Keratinocyte (primary cell): ENCODE data around the gene ELF1. TPM values are rescaled to one million over a fixed set of nuclear protein-coding genes. Genes with fewer than 3 reads are reported as not detected.
"Not testable (repeated sequence)": the region's sequence is repeated elsewhere in the genome, so short reads cannot be mapped to it uniquely, and the experiment has no call there.

ENCODE experiments used
- DNase-seq: peaks from one replicate; pipeline ENCODE4 v3.0.0-alpha.2; 2011; ENCODE audit warnings: low read depth, missing footprints, low spot score
- FAIRE-seq: peaks from 2 replicates; lab custom pipeline; 2011; peaks lifted over from hg19 to GRCh38; lab: Jason Lieb, UNC
- H2AFZ ChIP-seq: 2 replicates; pipeline ENCODE4 v1.6.0; 2012; ENCODE audit warnings: low read length, control low read depth, inconsistent platforms; ENCODE audit not compliant: control insufficient read depth
- H3K27ac ChIP-seq: 2 replicates; pipeline ENCODE4 v1.5.1; 2011; ENCODE audit warnings: low read length; ENCODE audit not compliant: control insufficient read depth, insufficient read depth
- H3K27me3 ChIP-seq: 3 replicates; pipeline ENCODE4 v1.6.0; 2011; ENCODE audit warnings: low read length; ENCODE audit not compliant: control insufficient read depth, insufficient read depth; ENCODE audit errors: extremely low read depth
- H3K36me3 ChIP-seq, 2 experiments: 2 replicates in 1 of 2; 3 replicates in 1 of 2; pipeline ENCODE4 v1.5.1; 2011; ENCODE audit warnings: low read length in 2 of 2, mild to moderate bottlenecking in 1 of 2; ENCODE audit not compliant: control insufficient read depth in 2 of 2, insufficient read depth in 2 of 2; ENCODE audit errors: extremely low read depth in 1 of 2
- H3K4me1 ChIP-seq: 3 replicates; pipeline ENCODE4 v1.5.1; 2011; ENCODE audit warnings: low read length; ENCODE audit not compliant: control insufficient read depth, insufficient read depth; ENCODE audit errors: extremely low read depth
- H3K4me2 ChIP-seq: 3 replicates; pipeline ENCODE4 v1.6.0; 2011; ENCODE audit warnings: low read depth, low read length; ENCODE audit not compliant: control insufficient read depth, insufficient read depth; ENCODE audit errors: extremely low read depth
- H3K4me3 ChIP-seq, 3 experiments: fragments of 200-600 bp in 1 of 3; sonication (generic) in 1 of 3; 2 replicates in 2 of 3; 3 replicates in 1 of 3; pipeline ENCODE4 v1.5.1; 2011 to 2016; ENCODE audit warnings: low read length in 3 of 3, mild to moderate bottlenecking in 3 of 3, control low read depth in 2 of 3, inconsistent platforms in 1 of 3, low read depth in 1 of 3, mixed read lengths in 1 of 3, mixed run types in 1 of 3, moderate library complexity in 1 of 3; ENCODE audit not compliant: control insufficient read depth in 2 of 3, insufficient read depth in 2 of 3; ENCODE audit errors: extremely low read depth in 1 of 3
- H3K79me2 ChIP-seq: 2 replicates; pipeline ENCODE4 v1.6.0; 2012; ENCODE audit warnings: low read length; ENCODE audit not compliant: control insufficient read depth, insufficient read depth
- H3K9ac ChIP-seq: 3 replicates; pipeline ENCODE4 v1.6.0; 2011; ENCODE audit warnings: low read length; ENCODE audit not compliant: control insufficient read depth, insufficient read depth; ENCODE audit errors: extremely low read depth
- H3K9me1 ChIP-seq: 3 replicates; pipeline ENCODE4 v1.6.0; 2011; ENCODE audit warnings: low read length; ENCODE audit not compliant: control insufficient read depth, insufficient read depth; ENCODE audit errors: extremely low read depth
- H3K9me3 ChIP-seq: 2 replicates; pipeline ENCODE4 v1.5.1; 2012; ENCODE audit warnings: low read depth, low read length; ENCODE audit not compliant: control insufficient read depth
- H4K20me1 ChIP-seq: 3 replicates; pipeline ENCODE4 v1.6.0; 2011; ENCODE audit warnings: low read length; ENCODE audit not compliant: control insufficient read depth, insufficient read depth; ENCODE audit errors: extremely low read depth
- EZH2 ChIP-seq: IDR thresholded peaks from one replicate; pipeline ENCODE4 v1.6.1; 2012; ENCODE audit warnings: inconsistent platforms, mild to moderate bottlenecking, low read length, moderate library complexity
- dilution Hi-C: fragments of 300-500 bp; cut with MboI; formaldehyde crosslinking; loops from one replicate; pipeline ENCODE4 v1.7.0; 2020; ENCODE audit warnings: low sequenced_read_pairs; ENCODE audit not compliant: extremely low pct_ligation_motif_present
- polyA plus RNA-seq, 5 experiments: library from polyadenylated mRNA; depleted of rRNA in 3 of 5; stranded (reverse) in 3 of 5; stranded (forward) in 1 of 5; unstranded in 1 of 5; fragments of >200 nt; gene quantifications; 1 replicate in 1 of 5; 2 replicates in 3 of 5; 3 replicates in 1 of 5; pipeline versions ENCODE4 v1.2.1 to v1.2.3, GENCODE V29; 2011 to 2012; ENCODE audit warnings: missing spikeins in 2 of 5, low read depth in 1 of 5, low replicate concordance in 1 of 5
- TF ChIP-seq, protein P1 (sequence below), 3 experiments: IDR thresholded peaks in 1 of 3; conservative IDR thresholded peaks in 1 of 3; optimal IDR thresholded peaks in 1 of 3; 2 replicates in 2 of 3; 3 replicates in 1 of 3; pipeline versions ENCODE3 to v1.5.1; 2011; ENCODE audit warnings: low read length in 3 of 3, mild to moderate bottlenecking in 3 of 3, moderate library complexity in 2 of 3, control low read depth in 1 of 3, inconsistent platforms in 1 of 3; ENCODE audit not compliant: insufficient read depth in 2 of 3; ENCODE audit errors: extremely low read depth in 1 of 3

ELF1 gene
- polyA plus RNA-seq, 1 donor (not counting 4 experiments of a cell fraction or from before 2014, with no cell fraction given) = 57.6 TPM

- H3K4me2 ChIP-seq = no peak overlapping the region
- peaks cover 31% of the 10 kb centered on the region for H3K79me2 ChIP-seq
- FAIRE-seq (no peak), DNase-seq (no peak)
- H3K9me1 ChIP-seq = no peaks in the 10 kb centered on the region
- H3K4me1 ChIP-seq = no peaks in the 10 kb centered on the region
- dilution Hi-C loops = no loop called here
- no peaks in the 10 kb centered on the region for H4K20me1 ChIP-seq
- H2AFZ ChIP-seq = no peak overlapping the region
- no peaks in the 10 kb centered on the region for H3K9me3 ChIP-seq
- no peak overlapping the region for H3K27ac ChIP-seq
- no peak overlapping the region for H3K4me3 ChIP-seq
- H3K27me3 ChIP-seq = no peaks in the 10 kb centered on the region
- TF ChIP-seq, protein P1, sequence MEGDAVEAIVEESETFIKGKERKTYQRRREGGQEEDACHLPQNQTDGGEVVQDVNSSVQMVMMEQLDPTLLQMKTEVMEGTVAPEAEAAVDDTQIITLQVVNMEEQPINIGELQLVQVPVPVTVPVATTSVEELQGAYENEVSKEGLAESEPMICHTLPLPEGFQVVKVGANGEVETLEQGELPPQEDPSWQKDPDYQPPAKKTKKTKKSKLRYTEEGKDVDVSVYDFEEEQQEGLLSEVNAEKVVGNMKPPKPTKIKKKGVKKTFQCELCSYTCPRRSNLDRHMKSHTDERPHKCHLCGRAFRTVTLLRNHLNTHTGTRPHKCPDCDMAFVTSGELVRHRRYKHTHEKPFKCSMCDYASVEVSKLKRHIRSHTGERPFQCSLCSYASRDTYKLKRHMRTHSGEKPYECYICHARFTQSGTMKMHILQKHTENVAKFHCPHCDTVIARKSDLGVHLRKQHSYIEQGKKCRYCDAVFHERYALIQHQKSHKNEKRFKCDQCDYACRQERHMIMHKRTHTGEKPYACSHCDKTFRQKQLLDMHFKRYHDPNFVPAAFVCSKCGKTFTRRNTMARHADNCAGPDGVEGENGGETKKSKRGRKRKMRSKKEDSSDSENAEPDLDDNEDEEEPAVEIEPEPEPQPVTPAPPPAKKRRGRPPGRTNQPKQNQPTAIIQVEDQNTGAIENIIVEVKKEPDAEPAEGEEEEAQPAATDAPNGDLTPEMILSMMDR (optimal IDR thresholded peaks at IDR 0.05 in 1 of 3, IDR thresholded peaks at IDR 0.05 in 1 of 3, conservative IDR thresholded peaks at IDR 0.05 in 1 of 3; ENCODE audit: extremely low read depth in 1 of 3, insufficient read depth in 2 of 3, low read length in 3 of 3) = no peak
- no peak for TF ChIP-seq EZH2
- no peak overlapping the region for H3K9ac ChIP-seq
- peaks cover 0 to 1% of the 10 kb centered on the region in 2 experiments for H3K36me3 ChIP-seq
Measured at GRCh38 chr13:41048640-41049039, 29.5 kb upstream of the ELF1 start.

DNA sequence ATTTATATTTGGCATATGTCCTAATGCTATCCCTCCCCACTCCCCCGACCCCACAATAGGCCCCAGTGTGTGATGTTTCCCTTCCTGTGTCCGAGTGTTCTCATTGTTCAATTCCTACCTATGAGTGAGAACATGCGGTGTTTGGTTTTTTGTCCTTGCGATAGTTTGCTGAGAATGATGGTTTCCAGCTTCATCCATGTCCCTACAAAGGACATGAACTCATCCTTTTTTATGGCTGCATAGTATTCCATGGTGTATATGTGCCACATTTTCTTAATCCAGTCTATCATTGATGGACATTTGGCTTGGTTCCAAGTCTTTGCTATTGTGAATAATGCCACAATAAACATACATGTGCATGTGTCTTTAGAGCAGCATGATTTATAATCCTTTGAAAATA lies 23.3 kb upstream of the ELF1 start:
- H3K27me3 ChIP-seq, H3K27ac ChIP-seq, H3K4me2 ChIP-seq, H3K9me3 ChIP-seq, H3K4me1 ChIP-seq, H4K20me1 ChIP-seq, H2AFZ ChIP-seq, H3K9me1 ChIP-seq, H3K4me3 ChIP-seq, DNase-seq, FAIRE-seq, H3K9ac ChIP-seq, dilution Hi-C loops, H3K36me3 ChIP-seq: not testable (repeated sequence)
- H3K79me2 ChIP-seq = peaks cover 18% of the 10 kb centered on the region
